ENCODE results near the gene PLGRKT.
"Not testable (repeated sequence)": the region's sequence is repeated elsewhere in the genome, so short reads cannot be mapped to it uniquely, and the experiment has no call there.

Gene PLGRKT

GRCh38 chr9:5481322-5482040, 43.8 kb upstream of the PLGRKT start:
- no peak for DNase-seq (ENCODE audit: extremely low read depth, insufficient read length)
- Histone ChIP-seq H3K36me3 (ENCODE audit: control insufficient read depth, insufficient read depth, low read length) (no peaks in the 10 kb centered on the region), H3K27me3 (replicated peaks; ENCODE audit: control insufficient read depth, insufficient read depth, low read length) (no peaks in the 10 kb centered on the region), H3K4me3 (replicated peaks; ENCODE audit: low read depth, low read length) (no peak overlapping the region)
- TF ChIP-seq CTCF (IDR thresholded peaks at IDR 0.05; ENCODE audit: insufficient read depth, low read length, poor library complexity, severe bottlenecking): no peak

GRCh38 chr9:5480919-5481318, 43.2 kb upstream of the PLGRKT start:
- H3K27me3 ChIP-seq (replicated peaks; ENCODE audit: control insufficient read depth, insufficient read depth, low read length): no peaks in the 10 kb centered on the region
- H3K36me3 ChIP-seq (ENCODE audit: control insufficient read depth, insufficient read depth, low read length): no peaks in the 10 kb centered on the region
- no peak for DNase-seq (ENCODE audit: extremely low read depth, insufficient read length)
- no peak overlapping the region for H3K4me3 ChIP-seq (replicated peaks; ENCODE audit: low read depth, low read length)
- TF ChIP-seq CTCF (IDR thresholded peaks at IDR 0.05; ENCODE audit: insufficient read depth, low read length, poor library complexity, severe bottlenecking): no peak

- H3K36me3 ChIP-seq (ENCODE audit: control insufficient read depth, insufficient read depth, low read length): no peaks in the 10 kb centered on the region
- no peak for TF ChIP-seq CTCF (IDR thresholded peaks at IDR 0.05; ENCODE audit: insufficient read depth, low read length, poor library complexity, severe bottlenecking)
These were observed 42.4 kb upstream of the PLGRKT start for GRCh38 chr9:5479994-5480694.

GRCh38 chr9:5478206-5478605, 40.5 kb upstream of the PLGRKT start:
- H3K36me3 ChIP-seq (ENCODE audit: control insufficient read depth, insufficient read depth, low read length): no peaks in the 10 kb centered on the region
- DNase-seq (ENCODE audit: extremely low read depth, insufficient read length): no peak
- TF ChIP-seq CTCF (IDR thresholded peaks at IDR 0.05; ENCODE audit: insufficient read depth, low read length, poor library complexity, severe bottlenecking): no peak
- no peaks in the 10 kb centered on the region for H3K27me3 ChIP-seq (replicated peaks; ENCODE audit: control insufficient read depth, insufficient read depth, low read length)
- H3K4me3 ChIP-seq (replicated peaks; ENCODE audit: low read depth, low read length): no peak overlapping the region

More at GRCh38 chr9:5479994-5480694, 42.4 kb upstream of the PLGRKT start:
- peak; percentile 43 for DNase-seq (ENCODE audit: extremely low read depth, insufficient read length)
- no peak overlapping the region for H3K4me3 ChIP-seq (replicated peaks; ENCODE audit: low read depth, low read length)
- H3K27me3 ChIP-seq (replicated peaks; ENCODE audit: control insufficient read depth, insufficient read depth, low read length): no peaks in the 10 kb centered on the region

- not testable (repeated sequence) for H3K27me3 ChIP-seq (replicated peaks; ENCODE audit: control insufficient read depth, insufficient read depth, low read length); H3K4me3 ChIP-seq (replicated peaks; ENCODE audit: low read depth, low read length); DNase-seq (ENCODE audit: extremely low read depth, insufficient read length); H3K36me3 ChIP-seq (ENCODE audit: control insufficient read depth, insufficient read depth, low read length)
These were observed 37.9 kb upstream of the PLGRKT start for GRCh38 chr9:5475611-5476010.

- no peak overlapping the region for H3K4me3 ChIP-seq (replicated peaks; ENCODE audit: low read depth, low read length)
- no peaks in the 10 kb centered on the region for H3K27me3 ChIP-seq (replicated peaks; ENCODE audit: control insufficient read depth, insufficient read depth, low read length)
- TF ChIP-seq CTCF (IDR thresholded peaks at IDR 0.05; ENCODE audit: insufficient read depth, low read length, poor library complexity, severe bottlenecking): no peak
- no peak for DNase-seq (ENCODE audit: extremely low read depth, insufficient read length)
- H3K36me3 ChIP-seq (ENCODE audit: control insufficient read depth, insufficient read depth, low read length): peaks cover 12% of the 10 kb centered on the region
These were observed 33.1 kb upstream of the PLGRKT start for GRCh38 chr9:5470816-5471215.

All from GM06990 (cell line).